ENCODE measurements around the gene METTL6.

Gene METTL6

DNA sequence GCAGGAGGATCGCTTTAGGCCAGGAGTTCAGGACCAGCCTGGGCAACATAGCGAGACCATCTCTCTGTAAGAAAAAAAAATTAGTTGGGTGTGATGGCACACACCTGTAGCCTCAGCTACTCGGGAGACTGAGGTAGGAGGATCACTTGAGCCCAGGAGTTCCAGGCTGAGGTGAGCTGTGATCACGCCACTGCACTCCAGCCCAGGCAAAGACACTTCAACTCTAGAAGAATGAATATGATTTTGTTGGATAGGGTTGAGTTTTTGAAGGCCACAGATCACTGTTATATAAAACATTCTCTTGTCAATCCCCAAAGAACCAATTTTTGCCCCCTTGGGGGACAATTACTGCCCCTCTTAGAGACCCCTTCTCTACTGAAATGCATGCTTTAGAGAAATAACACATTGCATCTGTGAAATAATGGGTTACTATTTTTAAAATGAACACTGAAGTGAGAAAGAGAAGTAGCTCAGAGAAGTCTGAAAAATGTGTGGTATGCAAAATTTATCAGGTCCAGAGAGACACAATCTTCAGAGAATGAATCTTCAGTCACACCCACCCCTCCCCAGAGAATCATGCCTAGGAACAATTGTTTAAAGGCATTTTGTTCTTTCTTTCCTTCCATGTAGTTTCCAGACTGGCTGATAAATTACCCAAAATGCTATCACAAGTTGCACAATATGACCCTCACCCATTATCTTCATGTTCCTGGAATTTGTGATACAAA lies 42.7 kb downstream of the METTL6 start:
- no peak for DNase-seq
- TF ChIP-seq, protein P1, sequence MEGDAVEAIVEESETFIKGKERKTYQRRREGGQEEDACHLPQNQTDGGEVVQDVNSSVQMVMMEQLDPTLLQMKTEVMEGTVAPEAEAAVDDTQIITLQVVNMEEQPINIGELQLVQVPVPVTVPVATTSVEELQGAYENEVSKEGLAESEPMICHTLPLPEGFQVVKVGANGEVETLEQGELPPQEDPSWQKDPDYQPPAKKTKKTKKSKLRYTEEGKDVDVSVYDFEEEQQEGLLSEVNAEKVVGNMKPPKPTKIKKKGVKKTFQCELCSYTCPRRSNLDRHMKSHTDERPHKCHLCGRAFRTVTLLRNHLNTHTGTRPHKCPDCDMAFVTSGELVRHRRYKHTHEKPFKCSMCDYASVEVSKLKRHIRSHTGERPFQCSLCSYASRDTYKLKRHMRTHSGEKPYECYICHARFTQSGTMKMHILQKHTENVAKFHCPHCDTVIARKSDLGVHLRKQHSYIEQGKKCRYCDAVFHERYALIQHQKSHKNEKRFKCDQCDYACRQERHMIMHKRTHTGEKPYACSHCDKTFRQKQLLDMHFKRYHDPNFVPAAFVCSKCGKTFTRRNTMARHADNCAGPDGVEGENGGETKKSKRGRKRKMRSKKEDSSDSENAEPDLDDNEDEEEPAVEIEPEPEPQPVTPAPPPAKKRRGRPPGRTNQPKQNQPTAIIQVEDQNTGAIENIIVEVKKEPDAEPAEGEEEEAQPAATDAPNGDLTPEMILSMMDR (IDR thresholded peaks at IDR 0.05), result no peak
- no peak overlapping the region for H3K27ac ChIP-seq

DNA sequence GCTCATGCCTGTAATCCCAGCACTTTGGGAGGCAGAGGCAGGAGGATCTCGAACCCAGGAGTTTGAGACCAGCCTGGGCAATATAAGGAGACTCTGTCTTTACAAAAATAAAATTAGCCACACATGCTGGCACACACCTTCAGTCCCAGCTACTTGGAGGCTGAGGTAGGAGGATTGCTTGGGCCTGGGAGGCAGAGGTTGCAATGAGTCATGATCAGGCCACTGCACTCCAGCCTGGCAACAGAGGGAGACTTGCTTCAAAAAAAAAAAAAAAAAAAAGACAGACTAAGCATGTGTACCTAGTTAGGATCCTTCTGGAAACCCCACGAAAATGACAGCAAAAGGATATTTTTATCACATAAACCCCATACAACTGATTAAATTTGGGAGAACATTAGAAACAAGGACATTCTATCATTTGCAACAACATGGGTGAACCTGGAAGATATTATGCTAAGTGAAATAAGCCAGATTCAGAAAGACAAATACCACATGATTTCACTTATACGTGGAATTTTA lies 44.9 kb downstream of the METTL6 start:
- no peaks in the 10 kb centered on the region for H3K27me3 ChIP-seq
- no peak overlapping the region for H3K4me3 ChIP-seq
- peaks cover 0 to 4% (median 0%) of the 10 kb centered on the region in 4 donors for H3K4me1 ChIP-seq
- no peaks in the 10 kb centered on the region for H3K36me3 ChIP-seq
- H3K9me3 ChIP-seq, result peaks cover 0 to 12% (median 6%) of the 10 kb centered on the region in 3 donors
- TF ChIP-seq, protein P1 (IDR thresholded peaks at IDR 0.05), result no peak
- DNase-seq, result no peak
- no peak overlapping the region for H3K27ac ChIP-seq
- intact Hi-C loops (cut with DNase I; ENCODE audit: low total_unique reads), result no loop called here

More for the DNA sequence above, 42.7 kb downstream of the METTL6 start:
- H3K36me3 ChIP-seq, result no peaks in the 10 kb centered on the region
- intact Hi-C loops (cut with DNase I; ENCODE audit: low total_unique reads), result no loop called here
- no peak overlapping the region for H3K4me3 ChIP-seq
- H3K4me1 ChIP-seq, result no peaks in the 10 kb centered on the region
- H3K9me3 ChIP-seq, result peaks cover 0 to 12% (median 6%) of the 10 kb centered on the region in 3 donors
- H3K27me3 ChIP-seq, result no peaks in the 10 kb centered on the region

DNA sequence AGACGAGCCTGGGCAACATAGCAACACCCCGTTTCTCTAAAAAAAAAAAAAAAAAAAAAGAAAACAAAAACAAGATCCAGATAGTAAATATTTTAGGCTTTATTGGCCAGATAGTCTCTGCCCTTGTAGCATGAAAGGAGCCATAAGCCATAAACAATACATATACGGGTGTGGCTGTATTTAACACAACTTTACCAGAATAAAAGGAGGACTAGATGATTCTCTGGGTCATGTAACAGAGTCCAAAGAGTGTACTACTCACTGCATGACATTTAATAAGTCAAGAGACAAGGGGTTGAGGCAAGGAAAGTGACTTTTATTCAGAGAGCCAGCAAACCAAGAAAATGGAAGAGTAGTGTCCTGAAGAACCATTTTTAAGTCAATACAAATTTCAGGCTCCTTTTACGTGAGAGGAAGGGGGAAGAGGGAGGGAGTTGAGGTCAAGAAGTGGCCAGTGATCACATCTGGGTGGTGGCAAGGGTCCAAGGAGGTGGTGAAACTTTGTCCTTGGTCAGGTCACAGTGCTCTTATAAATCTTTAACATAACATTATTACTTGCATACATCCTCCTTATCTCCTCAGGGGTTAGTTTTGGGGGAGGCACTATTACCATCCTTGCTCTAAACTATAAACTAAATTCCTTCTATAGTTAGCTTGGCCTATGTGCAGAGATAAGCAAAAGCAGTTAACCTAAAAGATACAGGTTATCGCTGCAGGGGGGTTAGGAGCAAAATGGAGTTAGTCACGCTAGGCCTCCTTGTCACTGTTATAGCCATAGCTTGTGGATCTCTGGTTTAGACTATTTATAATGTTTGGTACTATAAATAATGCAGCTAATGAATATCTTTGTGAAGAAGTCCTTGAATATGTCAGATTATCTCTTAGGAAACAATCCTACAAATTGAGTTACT lies 46.1 kb downstream of the METTL6 start:
- DNase-seq, result no peak
- no peaks in the 10 kb centered on the region for H3K27me3 ChIP-seq
- peaks cover 0 to 4% (median 0%) of the 10 kb centered on the region in 4 donors for H3K4me1 ChIP-seq
- no peak overlapping the region for H3K4me3 ChIP-seq
- no peak overlapping the region for H3K27ac ChIP-seq
- peaks cover 0 to 4% (median 2%) of the 10 kb centered on the region in 3 donors for H3K9me3 ChIP-seq
- TF ChIP-seq, protein P1 (IDR thresholded peaks at IDR 0.05), result no peak
- intact Hi-C loops (cut with DNase I; ENCODE audit: low total_unique reads), result no loop called here
- H3K36me3 ChIP-seq, result no peaks in the 10 kb centered on the region

DNA sequence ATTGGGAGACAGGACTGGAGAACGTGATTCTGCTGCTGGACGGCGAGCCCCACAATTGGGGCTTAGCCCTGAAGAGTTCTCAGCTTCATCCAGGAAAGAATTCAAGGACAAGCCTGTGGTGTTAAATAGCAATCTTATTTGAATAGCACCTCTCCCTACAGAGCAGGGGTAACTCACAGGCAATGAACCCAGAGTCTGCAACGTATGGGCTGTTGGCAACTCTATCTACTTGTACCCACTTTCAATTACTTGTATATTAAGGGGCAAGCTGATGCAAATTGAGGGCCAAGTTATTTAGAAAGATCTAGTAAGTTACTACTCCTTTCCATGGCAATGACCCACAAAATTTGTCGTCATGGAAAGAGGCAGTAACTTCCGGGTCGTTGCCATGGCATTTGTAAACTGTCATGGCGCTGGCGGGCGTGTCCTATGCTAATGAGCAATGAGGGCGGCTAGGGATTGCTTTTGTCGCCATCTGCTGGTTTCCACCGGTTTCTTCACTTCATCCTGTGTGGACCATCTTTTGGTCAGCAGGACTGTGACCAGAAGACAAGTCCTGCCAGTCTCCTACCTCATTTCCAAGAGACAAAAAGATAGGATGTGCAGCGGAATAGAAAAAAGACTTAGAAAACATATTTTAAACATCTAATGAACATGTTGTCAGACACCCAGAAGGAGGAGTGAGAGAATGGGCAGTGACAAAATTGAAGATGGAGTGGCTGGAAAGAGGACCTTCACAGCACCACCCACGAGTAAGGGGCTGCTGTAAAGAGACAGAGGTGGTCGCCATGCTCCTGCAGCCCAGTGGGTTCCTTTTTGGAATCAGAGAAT lies 49.2 kb downstream of the METTL6 start:
- intact Hi-C loops (cut with DNase I; ENCODE audit: low total_unique reads), result loop anchor here (5.0 kb wide), 2 partner anchors 46 to 111 kb away; partner anchors contain the start of gene SH3BP5
- Histone ChIP-seq H3K36me3 (no peaks in the 10 kb centered on the region), H3K27me3 (no peaks in the 10 kb centered on the region), H3K27ac (peak overlapping the region; percentile 68 to 75), H3K4me3 (no peak overlapping the region), H3K4me1 (peaks cover 0 to 4% (median 0%) of the 10 kb centered on the region in 4 donors), H3K9me3 (no peaks in the 10 kb centered on the region)
- TF ChIP-seq, protein P1 (IDR thresholded peaks at IDR 0.05), result peak; percentile 85 to 96
- peak; percentile 96 to 97 for DNase-seq

All from tibial artery (tissue), 4 donors.